SKM-1 treated with dmso at 0.1 percent for 144 hours (cell line): ENCODE results near the gene HEBP1.

Experiments
- DNase-seq: peaks from one replicate; lab custom pipeline; 2025; ENCODE audit not compliant: unreplicated experiment; lab: John Stamatoyannopoulos, UW

Gene HEBP1

GRCh38 chr12:12992418-12993130, 7.5 kb downstream of the HEBP1 start:
- peak; percentile 29 for DNase-seq

DNA sequence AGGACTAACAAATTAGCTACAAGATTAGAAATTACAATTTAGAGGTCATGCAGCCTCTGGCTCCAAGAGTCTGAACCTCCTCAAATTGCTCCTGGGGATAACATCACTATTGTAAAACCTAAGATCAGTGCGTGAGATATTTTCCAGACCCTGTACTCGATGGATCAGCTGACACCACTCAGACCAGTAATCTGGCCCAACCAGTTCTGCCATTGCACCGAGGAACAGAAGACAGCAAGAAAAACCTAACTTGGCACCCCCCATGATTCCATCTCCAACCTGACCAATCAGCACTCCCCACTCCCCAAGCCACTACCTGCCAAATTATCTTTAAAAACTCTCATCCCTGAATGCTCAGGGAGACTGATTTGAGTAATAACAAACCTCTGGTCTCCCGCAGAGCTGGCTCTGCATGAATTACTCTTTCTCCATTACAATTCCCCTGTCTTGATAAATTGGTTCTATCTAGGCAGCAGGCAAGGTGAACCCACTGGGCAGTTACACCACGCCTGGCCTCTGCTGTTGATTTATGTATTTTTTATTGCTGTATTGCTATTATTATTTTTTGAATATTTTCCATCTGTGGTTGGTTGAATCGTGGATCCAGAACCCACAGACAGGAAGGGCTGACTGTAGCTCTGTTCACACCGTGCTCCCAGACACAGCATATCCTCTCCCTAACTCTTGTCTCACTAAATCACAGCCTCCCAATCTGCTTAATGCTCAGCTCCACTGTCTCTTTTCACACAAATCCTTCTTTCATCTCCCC, 9.2 kb downstream of the HEBP1 start:
- DNase-seq = no peak

DNA sequence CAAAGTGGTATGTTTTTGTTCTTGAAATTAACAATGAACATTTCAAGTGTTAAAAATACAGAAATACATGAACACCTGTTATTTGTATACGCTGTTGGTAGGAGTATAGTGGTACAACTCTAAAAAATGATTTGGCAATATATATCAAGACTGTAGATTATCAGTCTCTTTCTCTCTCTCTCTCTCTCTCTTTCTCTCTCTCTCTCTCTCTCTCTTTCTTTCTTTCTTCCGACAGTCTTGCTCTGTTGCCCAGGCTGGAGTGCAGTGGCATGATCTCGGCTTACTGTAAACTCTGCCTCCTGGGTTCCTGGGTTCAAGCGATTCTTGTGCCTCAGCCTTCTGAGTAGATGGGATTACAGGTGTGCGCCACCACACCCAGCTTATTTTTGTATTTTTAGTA, 12.6 kb downstream of the HEBP1 start:
- no peak for DNase-seq

- no peak for DNase-seq
These were observed 13.2 kb downstream of the HEBP1 start for GRCh38 chr12:12986775-12987331.

GRCh38 chr12:12985817-12986408, 14.2 kb downstream of the HEBP1 start:
- DNase-seq = no peak

GRCh38 chr12:12984149-12984548, 15.9 kb downstream of the HEBP1 start:
- no peak for DNase-seq

- no peak for DNase-seq
These were observed 16.5 kb downstream of the HEBP1 start for GRCh38 chr12:12983420-12984035.

GRCh38 chr12:12982331-12982730, 17.7 kb downstream of the HEBP1 start:
- DNase-seq = no peak

DNA sequence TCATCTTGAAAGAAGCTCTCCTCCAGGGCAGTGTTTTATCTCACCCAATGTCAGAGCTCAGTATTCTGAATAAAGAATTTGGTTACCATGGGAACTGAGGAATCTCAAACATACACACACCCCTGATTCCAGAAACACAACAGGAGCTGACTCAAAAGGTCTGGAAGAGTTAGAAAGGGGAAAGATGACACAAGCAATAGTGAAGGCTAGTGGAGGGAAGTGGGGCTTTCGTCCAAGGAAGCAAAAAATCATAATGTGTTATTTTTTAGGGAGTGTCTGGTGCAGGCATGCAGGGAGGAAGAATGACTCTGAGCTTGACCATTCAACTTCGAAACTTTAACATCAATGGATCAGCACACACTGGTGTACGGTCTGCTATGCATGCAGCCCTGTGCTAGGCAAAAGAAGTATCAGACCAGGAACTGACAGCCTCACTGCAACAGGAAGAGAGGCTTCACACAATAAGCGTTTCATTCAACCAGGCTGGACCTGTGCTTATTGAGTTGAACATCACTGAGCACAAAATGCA, 20.3 kb downstream of the HEBP1 start:
- no peak for DNase-seq

DNA sequence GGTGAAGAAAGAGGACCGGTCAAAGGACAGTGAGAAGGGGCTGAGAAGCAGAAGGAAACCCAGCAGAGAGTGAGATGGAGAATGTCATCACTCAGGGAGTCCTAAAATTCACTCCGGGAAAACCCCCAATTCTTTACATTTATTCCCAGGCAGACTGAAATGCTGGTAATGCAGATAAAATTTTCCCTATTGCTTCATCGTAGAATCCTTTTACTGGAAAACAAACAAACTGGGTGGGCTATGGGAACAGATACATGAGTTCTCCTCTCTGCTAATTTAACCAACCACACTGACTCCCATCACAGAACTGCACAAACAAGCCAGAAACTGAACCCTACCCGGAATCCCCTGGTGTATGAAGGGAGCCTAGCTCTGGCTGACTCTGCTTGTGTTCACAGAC, 20.9 kb downstream of the HEBP1 start:
- DNase-seq = no peak

- no peak for DNase-seq
These were observed 22.8 kb downstream of the HEBP1 start for GRCh38 chr12:12977231-12977630.

GRCh38 chr12:12976366-12976765, 23.7 kb downstream of the HEBP1 start:
- no peak for DNase-seq

GRCh38 chr12:12975322-12976077, 24.6 kb downstream of the HEBP1 start:
- DNase-seq = peak; percentile 36

GRCh38 chr12:12974211-12974610, 25.9 kb downstream of the HEBP1 start:
- no peak for DNase-seq

DNA sequence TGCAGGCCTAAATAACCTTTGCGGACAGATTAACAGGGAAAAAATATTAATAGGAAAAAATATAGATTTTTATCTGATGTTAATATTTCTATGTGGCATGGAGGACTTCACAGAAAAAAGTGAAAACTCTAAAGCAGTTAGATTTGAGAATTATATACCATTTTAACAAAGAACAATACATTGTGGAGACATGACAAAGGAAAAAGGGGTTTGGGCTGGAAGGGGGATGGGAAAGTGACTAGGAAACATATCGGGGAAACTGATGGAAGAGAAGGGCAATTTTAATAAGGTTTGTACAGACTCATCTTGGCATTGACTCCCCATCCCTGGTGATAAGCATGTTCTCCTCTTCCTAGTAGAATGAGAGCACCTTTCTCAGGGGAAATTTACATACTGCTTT, 27.0 kb downstream of the HEBP1 start:
- no peak for DNase-seq

- no peak for DNase-seq
These were observed 34.2 kb downstream of the HEBP1 start for GRCh38 chr12:12965836-12966235.

DNA sequence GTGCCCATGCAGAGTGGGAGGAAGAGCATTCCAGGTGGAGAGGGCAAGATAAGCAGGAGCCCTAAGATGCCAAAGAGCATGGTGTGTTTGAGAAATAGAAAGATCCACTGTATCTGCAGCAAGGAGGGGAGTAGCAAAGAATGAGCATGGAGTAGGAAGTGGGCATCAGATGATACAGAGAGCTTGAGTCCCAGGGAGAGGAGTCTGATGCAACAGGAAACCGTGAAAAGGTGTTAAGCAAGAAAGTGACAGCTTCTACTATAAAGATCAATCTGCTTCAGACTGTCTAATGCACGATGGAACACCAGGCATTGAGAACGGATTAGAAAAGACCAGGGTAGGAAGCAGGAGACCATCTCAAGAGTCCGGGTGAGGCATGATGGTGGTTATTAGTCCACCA, 35.8 kb downstream of the HEBP1 start:
- DNase-seq = peak; percentile 37

- DNase-seq = no peak
These were observed 39.3 kb downstream of the HEBP1 start for GRCh38 chr12:12960639-12961209.

DNA sequence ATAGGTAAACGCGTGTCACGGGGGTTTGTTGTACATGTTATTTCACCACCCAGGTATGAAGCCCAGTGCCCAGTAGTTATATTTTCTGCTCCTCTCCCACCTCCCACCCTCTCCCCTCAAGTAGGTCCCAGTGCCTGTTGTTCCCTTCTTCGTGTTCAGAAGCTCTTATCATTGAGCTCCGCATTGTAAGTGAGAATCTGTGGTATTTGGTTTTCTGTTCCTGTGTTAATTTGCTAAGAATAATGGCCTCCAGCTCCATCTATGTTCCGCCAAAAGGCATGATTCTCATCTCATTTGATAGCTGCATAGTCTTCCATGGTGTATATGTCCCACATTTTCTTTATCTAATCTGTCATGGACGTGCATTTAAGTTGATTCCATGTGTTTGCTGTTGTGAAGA, 41.2 kb downstream of the HEBP1 start:
- DNase-seq = no peak
